Measurements from ENCODE around the gene SCN9A. TPM values are rescaled to one million over a fixed set of nuclear protein-coding genes. Genes with fewer than 3 reads are reported as not detected.

The SCN9A gene
- total RNA-seq, 1 experiment from 2014 or later: 0.07 TPM

DNA sequence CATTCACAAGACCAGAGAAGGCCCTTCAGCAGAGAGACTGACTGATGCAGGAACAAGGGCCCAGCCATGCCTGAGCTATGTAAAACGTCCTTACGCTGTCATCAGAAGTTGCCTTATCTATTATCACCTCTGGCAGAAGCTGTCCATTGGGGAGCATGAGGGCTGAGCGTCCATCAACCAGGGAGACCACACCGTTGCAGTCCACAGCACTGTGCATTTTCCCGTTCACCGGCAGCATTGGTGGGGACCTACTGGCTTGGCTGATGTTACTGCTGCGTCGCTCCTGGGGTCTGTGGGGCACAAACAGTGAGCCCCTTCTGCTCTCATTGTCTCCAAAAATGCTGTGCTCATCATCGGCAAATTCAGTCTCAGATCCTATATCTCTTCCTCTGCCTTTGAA lies 91.4 kb downstream of the SCN9A start:
- H3K36me3 ChIP-seq (ENCODE audit: control insufficient read depth in 1 of 2, insufficient read depth in 2 of 2, low read length in 2 of 2): no peaks in the 10 kb centered on the region
- TF ChIP-seq ZNF274 (IDR thresholded peaks at IDR 0.05; ENCODE audit: low read depth, low read length) (no peak), POLR2AphosphoS5 (IDR thresholded peaks at IDR 0.05; ENCODE audit: low read depth, low read length) (no peak), EZH2 (IDR thresholded peaks at IDR 0.05) (no peak), TCF7L2 (IDR thresholded peaks at IDR 0.05; ENCODE audit: borderline replicate concordance, extremely low read depth, insufficient read depth, insufficient read length) (no peak)
- TF ChIP-seq, protein P1, sequence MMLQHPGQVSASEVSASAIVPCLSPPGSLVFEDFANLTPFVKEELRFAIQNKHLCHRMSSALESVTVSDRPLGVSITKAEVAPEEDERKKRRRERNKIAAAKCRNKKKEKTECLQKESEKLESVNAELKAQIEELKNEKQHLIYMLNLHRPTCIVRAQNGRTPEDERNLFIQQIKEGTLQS (IDR thresholded peaks at IDR 0.05): no peak
- H3K9me2 ChIP-seq (ENCODE audit: insufficient read depth): no peaks in the 10 kb centered on the region
- H3K27ac ChIP-seq (ENCODE audit: low read depth, low read length): no peak overlapping the region
- no peak overlapping the region for H3K4me2 ChIP-seq (ENCODE audit: low read length)
- no peak for DNase-seq (ENCODE audit: low read depth, low spot score)
- no TSS peak for BruUV-seq (replicated peaks)
- no peak overlapping the region for H3K9ac ChIP-seq (ENCODE audit: low read length)
- no peaks in the 10 kb centered on the region for H3K4me1 ChIP-seq (ENCODE audit: control insufficient read depth in 1 of 2, insufficient read depth in 2 of 2, low read length in 2 of 2)
- no peaks in the 10 kb centered on the region; the same call in 1 of the 2 replicates for H4K20me1 ChIP-seq (ENCODE audit: insufficient read depth)
- H3K4me3 ChIP-seq (replicated peaks in 1 of 2; ENCODE audit: low read depth in 1 of 2, low read length in 2 of 2): no peak overlapping the region
- intact Hi-C loops (cut with micrococcal nuclease): no loop called here
- H3K79me2 ChIP-seq (ENCODE audit: insufficient read depth, low read length): no peaks in the 10 kb centered on the region
- ChIA-PET POLR2A (no interaction called here), CTCF (no interaction called here), RAD21 (ENCODE audit: low non-redundant PET in 1 of 2, low total read pairs in 2 of 2, uncharacterized antibody in 2 of 2, unreplicated experiment in 2 of 2) (no interaction called here)
- ATAC-seq: no peak
- no peaks in the 10 kb centered on the region for H3K9me3 ChIP-seq (ENCODE audit: control insufficient read depth in 1 of 2, insufficient read depth in 1 of 2, low read depth in 1 of 2, low read length in 2 of 2)
- peaks cover 3% of the 10 kb centered on the region; the same call in 1 of the 2 replicates for H3K27me3 ChIP-seq (ENCODE audit: insufficient read depth, low read length)
- no peak overlapping the region for H2AFZ ChIP-seq (ENCODE audit: low read depth, low read length, poor library complexity, severe bottlenecking)

DNA sequence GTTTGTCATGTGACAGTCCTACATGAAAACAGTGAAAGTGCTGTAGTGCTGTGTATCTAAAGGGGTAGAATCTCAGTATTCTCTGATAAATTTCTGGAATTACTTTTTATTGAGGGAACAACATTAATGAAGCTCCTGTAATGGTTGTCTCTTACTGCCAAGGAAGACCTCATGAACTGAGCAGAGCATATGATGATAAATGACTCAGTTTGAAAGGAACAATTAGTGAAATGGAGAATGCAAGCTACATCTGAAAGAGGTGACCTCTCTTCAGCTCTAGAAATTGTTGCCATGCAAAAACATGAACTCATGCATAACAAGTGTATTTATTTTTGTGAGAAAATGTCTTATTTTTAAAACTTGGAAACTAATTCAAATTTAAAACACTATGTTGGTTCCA lies 93.6 kb downstream of the SCN9A start:
- Histone ChIP-seq H3K9ac (ENCODE audit: low read length) (no peak overlapping the region), H4K20me1 (ENCODE audit: insufficient read depth) (no peaks in the 10 kb centered on the region; the same call in 1 of the 2 replicates), H3K27me3 (ENCODE audit: insufficient read depth, low read length) (peaks cover 3% of the 10 kb centered on the region; the same call in 1 of the 2 replicates), H3K36me3 (ENCODE audit: control insufficient read depth in 1 of 2, insufficient read depth in 2 of 2, low read length in 2 of 2) (no peaks in the 10 kb centered on the region), H3K9me2 (ENCODE audit: insufficient read depth) (no peaks in the 10 kb centered on the region), H3K4me1 (ENCODE audit: control insufficient read depth in 1 of 2, insufficient read depth in 2 of 2, low read length in 2 of 2) (no peaks in the 10 kb centered on the region), H3K27ac (ENCODE audit: low read depth, low read length) (no peak overlapping the region), H2AFZ (ENCODE audit: low read depth, low read length, poor library complexity, severe bottlenecking) (no peak overlapping the region), H3K4me3 (replicated peaks in 1 of 2; ENCODE audit: low read depth in 1 of 2, low read length in 2 of 2) (no peak overlapping the region), H3K4me2 (ENCODE audit: low read length) (no peak overlapping the region), H3K79me2 (ENCODE audit: insufficient read depth, low read length) (no peaks in the 10 kb centered on the region), H3K9me3 (ENCODE audit: control insufficient read depth in 1 of 2, insufficient read depth in 1 of 2, low read depth in 1 of 2, low read length in 2 of 2) (no peaks in the 10 kb centered on the region)
- DNase-seq (ENCODE audit: low read depth, low spot score) (no peak), ATAC-seq (no peak)
- TF ChIP-seq, protein P2, sequence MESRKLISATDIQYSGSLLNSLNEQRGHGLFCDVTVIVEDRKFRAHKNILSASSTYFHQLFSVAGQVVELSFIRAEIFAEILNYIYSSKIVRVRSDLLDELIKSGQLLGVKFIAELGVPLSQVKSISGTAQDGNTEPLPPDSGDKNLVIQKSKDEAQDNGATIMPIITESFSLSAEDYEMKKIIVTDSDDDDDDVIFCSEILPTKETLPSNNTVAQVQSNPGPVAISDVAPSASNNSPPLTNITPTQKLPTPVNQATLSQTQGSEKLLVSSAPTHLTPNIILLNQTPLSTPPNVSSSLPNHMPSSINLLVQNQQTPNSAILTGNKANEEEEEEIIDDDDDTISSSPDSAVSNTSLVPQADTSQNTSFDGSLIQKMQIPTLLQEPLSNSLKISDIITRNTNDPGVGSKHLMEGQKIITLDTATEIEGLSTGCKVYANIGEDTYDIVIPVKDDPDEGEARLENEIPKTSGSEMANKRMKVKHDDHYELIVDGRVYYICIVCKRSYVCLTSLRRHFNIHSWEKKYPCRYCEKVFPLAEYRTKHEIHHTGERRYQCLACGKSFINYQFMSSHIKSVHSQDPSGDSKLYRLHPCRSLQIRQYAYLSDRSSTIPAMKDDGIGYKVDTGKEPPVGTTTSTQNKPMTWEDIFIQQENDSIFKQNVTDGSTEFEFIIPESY (IDR thresholded peaks at IDR 0.05; ENCODE audit: extremely low read depth, insufficient replicate concordance, low read length): no peak
- ChIA-PET POLR2A (no interaction called here), RAD21 (ENCODE audit: low non-redundant PET in 1 of 2, low total read pairs in 2 of 2, uncharacterized antibody in 2 of 2, unreplicated experiment in 2 of 2) (no interaction called here), CTCF (no interaction called here)
- no TSS peak for BruUV-seq (replicated peaks)
- intact Hi-C loops (cut with micrococcal nuclease): no loop called here
